ENCODE data around the gene NFIL3. TPM values are rescaled to one million over a fixed set of nuclear protein-coding genes. Genes with fewer than 3 reads are reported as not detected.
A peak's percentile ranks its signal among the peaks of the same experiment; 100 is the strongest.
"Not testable (repeated sequence)": the region's sequence is repeated elsewhere in the genome, so short reads cannot be mapped to it uniquely, and the experiment has no call there.

NFIL3 gene
- 100 to 1,000 TPM in 1 of 4 donors, 10 to 100 TPM in 3; 16.6 to 116 (median 27.9) TPM for total RNA-seq

- Histone ChIP-seq H3K4me1 (peaks cover 15 to 60% (median 44%) of the 10 kb centered on the region in 4 donors), H3K4me3 (peak within 1 kb of the TSS; percentile 82 to 91 (median 88)), H3K27me3 (no peaks in the 10 kb centered on the region), H3K27ac (replicated peaks in 1 of 4) (peak within 1 kb of the TSS; percentile 99 to 100 (median 100)), H3K9me3 (no peaks in the 10 kb centered on the region), H3K36me3 (no peaks in the 10 kb centered on the region)
- no peak for DNase-seq (ENCODE audit: extremely low spot score)
- peak; percentile 86 for TF ChIP-seq POLR2A (IDR thresholded peaks at IDR 0.05; ENCODE audit: low read depth)
- TF ChIP-seq POLR2AphosphoS5 (IDR thresholded peaks at IDR 0.05) = peak; percentile 68 to 90
- TF ChIP-seq EP300 (IDR thresholded peaks at IDR 0.05) = no peak
- intact Hi-C loops (cut with DNase I) = loop anchor here (2.0 to 5.0 kb wide), 2 partner anchors 62 to 231 kb away; partner anchors contain the start of gene AUH
- WGBS = no CpG with 5 or more reads among the region's 92 CpGs
Observed at GRCh38 chr9:91423785-91424402, at the start of gene NFIL3. Gene NFIL3 (minus strand): TSS chr9:91423832. CDS start chr9:91410734, 13,098 bp downstream.

GRCh38 chr9:91471524-91471923 lies 47.9 kb upstream of the NFIL3 start:
- DNase-seq (ENCODE audit: extremely low spot score); H3K27me3 ChIP-seq; H3K4me3 ChIP-seq; H3K4me1 ChIP-seq; H3K9me3 ChIP-seq; H3K36me3 ChIP-seq; intact Hi-C loops (cut with DNase I); H3K27ac ChIP-seq (replicated peaks in 1 of 4): not testable (repeated sequence)
- 80% methylated on average over 2 of the region's 3 CpGs for WGBS

- peaks cover 0 to 10% (median 4%) of the 10 kb centered on the region in 4 donors for H3K9me3 ChIP-seq
- no peaks in the 10 kb centered on the region for H3K27me3 ChIP-seq
- DNase-seq (ENCODE audit: extremely low spot score) = no peak
- no peak for TF ChIP-seq POLR2A (IDR thresholded peaks at IDR 0.05; ENCODE audit: low read depth)
- TF ChIP-seq EP300 (IDR thresholded peaks at IDR 0.05) = no peak
- TF ChIP-seq CTCF (IDR thresholded peaks at IDR 0.05) = no peak
- TF ChIP-seq POLR2AphosphoS5 (IDR thresholded peaks at IDR 0.05) = no peak
- WGBS = 62% methylated on average over 2 of the region's 2 CpGs
- no peak overlapping the region for H3K4me3 ChIP-seq
- H3K27ac ChIP-seq (replicated peaks in 1 of 4) = no peak overlapping the region
- no peaks in the 10 kb centered on the region for H3K4me1 ChIP-seq
- intact Hi-C loops (cut with DNase I) = no loop called here
- H3K36me3 ChIP-seq = no peaks in the 10 kb centered on the region
Observed at GRCh38 chr9:91465420-91465819, 41.8 kb upstream of the NFIL3 start.

- intact Hi-C loops (cut with DNase I) = no loop called here
- Histone ChIP-seq H3K4me3 (no peak overlapping the region), H3K9me3 (no peaks in the 10 kb centered on the region), H3K36me3 (no peaks in the 10 kb centered on the region), H3K27ac (replicated peaks in 1 of 4) (no peak overlapping the region), H3K27me3 (no peaks in the 10 kb centered on the region), H3K4me1 (no peaks in the 10 kb centered on the region)
- TF ChIP-seq EP300 (IDR thresholded peaks at IDR 0.05) (no peak), POLR2A (IDR thresholded peaks at IDR 0.05; ENCODE audit: low read depth) (no peak), CTCF (IDR thresholded peaks at IDR 0.05) (no peak), POLR2AphosphoS5 (IDR thresholded peaks at IDR 0.05) (no peak)
- DNase-seq (ENCODE audit: extremely low spot score) = no peak
- WGBS = 64% methylated on average over 2 of the region's 2 CpGs
Observed at GRCh38 chr9:91458906-91459305, 35.3 kb upstream of the NFIL3 start.

- Histone ChIP-seq H3K27ac (replicated peaks in 1 of 4) (no peak overlapping the region), H3K4me1 (no peaks in the 10 kb centered on the region), H3K4me3 (no peak overlapping the region), H3K36me3 (no peaks in the 10 kb centered on the region), H3K9me3 (peaks cover 0 to 9% (median 0%) of the 10 kb centered on the region in 4 donors), H3K27me3 (no peaks in the 10 kb centered on the region)
- DNase-seq (ENCODE audit: extremely low spot score) = no peak
- intact Hi-C loops (cut with DNase I) = no loop called here
- no peak for TF ChIP-seq EP300 (IDR thresholded peaks at IDR 0.05)
- TF ChIP-seq POLR2A (IDR thresholded peaks at IDR 0.05; ENCODE audit: low read depth) = no peak
- TF ChIP-seq POLR2AphosphoS5 (IDR thresholded peaks at IDR 0.05) = no peak
- TF ChIP-seq CTCF (IDR thresholded peaks at IDR 0.05) = no peak
- 88% methylated on average over 1 of the region's 1 CpG for WGBS
Observed at GRCh38 chr9:91452844-91453243, 29.2 kb upstream of the NFIL3 start.

Measured in esophagus muscularis mucosa (tissue), 4 donors.